Measurements from ENCODE around the gene TOMM34.

TOMM34 gene

DNA sequence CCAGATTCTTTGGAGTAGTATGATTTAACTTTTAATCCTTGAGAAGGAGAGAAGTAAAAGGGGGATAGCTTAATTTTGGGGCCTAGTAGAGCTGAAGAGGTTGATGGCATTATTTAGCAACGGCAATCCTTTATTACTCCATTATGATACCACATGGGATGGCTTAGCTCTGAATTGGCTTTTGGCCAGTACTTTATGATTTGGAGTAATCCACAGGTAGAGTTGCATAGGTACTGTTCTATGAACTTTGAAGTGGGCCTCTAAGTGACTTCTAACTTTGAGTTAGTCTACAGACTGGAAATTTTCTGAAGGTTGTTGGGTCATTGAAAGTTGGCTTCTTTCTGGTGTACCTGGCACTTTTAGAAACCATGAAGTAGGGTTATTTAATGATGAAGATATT lies 63.1 kb downstream of the TOMM34 start:
- no peak for DNase-seq (ENCODE audit: low read depth)
- TF ChIP-seq, protein P1, sequence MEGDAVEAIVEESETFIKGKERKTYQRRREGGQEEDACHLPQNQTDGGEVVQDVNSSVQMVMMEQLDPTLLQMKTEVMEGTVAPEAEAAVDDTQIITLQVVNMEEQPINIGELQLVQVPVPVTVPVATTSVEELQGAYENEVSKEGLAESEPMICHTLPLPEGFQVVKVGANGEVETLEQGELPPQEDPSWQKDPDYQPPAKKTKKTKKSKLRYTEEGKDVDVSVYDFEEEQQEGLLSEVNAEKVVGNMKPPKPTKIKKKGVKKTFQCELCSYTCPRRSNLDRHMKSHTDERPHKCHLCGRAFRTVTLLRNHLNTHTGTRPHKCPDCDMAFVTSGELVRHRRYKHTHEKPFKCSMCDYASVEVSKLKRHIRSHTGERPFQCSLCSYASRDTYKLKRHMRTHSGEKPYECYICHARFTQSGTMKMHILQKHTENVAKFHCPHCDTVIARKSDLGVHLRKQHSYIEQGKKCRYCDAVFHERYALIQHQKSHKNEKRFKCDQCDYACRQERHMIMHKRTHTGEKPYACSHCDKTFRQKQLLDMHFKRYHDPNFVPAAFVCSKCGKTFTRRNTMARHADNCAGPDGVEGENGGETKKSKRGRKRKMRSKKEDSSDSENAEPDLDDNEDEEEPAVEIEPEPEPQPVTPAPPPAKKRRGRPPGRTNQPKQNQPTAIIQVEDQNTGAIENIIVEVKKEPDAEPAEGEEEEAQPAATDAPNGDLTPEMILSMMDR (IDR thresholded peaks at IDR 0.05; ENCODE audit: low read length, missing control alignments), result no peak
- H3K4me3 ChIP-seq (replicated peaks; ENCODE audit: low read depth, low read length), result no peak overlapping the region

DNA sequence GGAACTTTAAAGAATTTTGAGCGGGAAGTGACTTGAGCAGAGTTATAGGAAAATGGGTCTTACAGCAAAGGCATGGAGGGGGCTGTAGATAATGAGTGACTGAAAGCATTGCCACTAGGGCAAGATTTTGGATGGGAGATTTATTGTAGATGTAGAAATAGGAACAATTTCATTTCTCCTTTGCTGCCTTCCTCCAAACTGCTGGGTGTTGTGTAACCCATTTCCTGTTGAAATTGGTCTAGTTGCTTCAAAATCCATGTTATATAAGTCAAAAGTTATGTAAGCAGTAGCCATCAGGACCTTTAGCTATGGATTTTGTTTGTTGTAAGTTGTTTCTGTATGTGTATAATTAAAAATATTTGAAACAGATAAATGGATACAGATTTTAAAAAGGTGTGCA lies 63.6 kb downstream of the TOMM34 start:
- DNase-seq (ENCODE audit: low read depth), result peak; percentile 74
- TF ChIP-seq, protein P1 (IDR thresholded peaks at IDR 0.05; ENCODE audit: low read length, missing control alignments), result no peak
- H3K4me3 ChIP-seq (replicated peaks; ENCODE audit: low read depth, low read length), result no peak overlapping the region

DNA sequence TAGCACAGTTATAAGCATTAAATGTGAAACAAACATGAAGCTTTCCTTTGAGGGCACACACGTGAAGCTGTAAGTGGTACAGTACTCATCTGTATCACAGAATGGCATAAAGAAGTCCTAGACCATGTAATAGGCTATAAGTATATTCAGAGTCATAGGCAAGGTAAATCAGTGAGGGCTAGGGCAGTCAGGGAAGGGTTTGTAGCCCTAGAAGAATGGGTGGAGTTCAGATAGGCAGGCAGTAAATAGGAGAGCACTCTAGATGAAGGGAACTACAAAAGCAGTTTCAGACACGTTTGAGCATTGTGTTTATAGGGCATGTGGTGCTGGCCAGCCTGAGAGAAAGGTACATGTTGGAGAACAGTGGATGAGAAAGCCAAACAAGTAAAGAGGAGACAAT lies 65.2 kb downstream of the TOMM34 start:
- no peak for DNase-seq (ENCODE audit: low read depth)
- TF ChIP-seq, protein P1 (IDR thresholded peaks at IDR 0.05; ENCODE audit: low read length, missing control alignments), result no peak
- no peak overlapping the region for H3K4me3 ChIP-seq (replicated peaks; ENCODE audit: low read depth, low read length)

Measured in fibroblast of pulmonary artery (primary cell).